ENCODE measurements around the gene MAMLD1. TPM values are rescaled to one million over a fixed set of nuclear protein-coding genes. Genes with fewer than 3 reads are reported as not detected.

The MAMLD1 gene
- total and polyA plus RNA-seq, 2 of the 8 experiments (the other 6 are each of a cell fraction or from before 2014, with no cell fraction given) = 0.09 to 0.26 TPM

DNA sequence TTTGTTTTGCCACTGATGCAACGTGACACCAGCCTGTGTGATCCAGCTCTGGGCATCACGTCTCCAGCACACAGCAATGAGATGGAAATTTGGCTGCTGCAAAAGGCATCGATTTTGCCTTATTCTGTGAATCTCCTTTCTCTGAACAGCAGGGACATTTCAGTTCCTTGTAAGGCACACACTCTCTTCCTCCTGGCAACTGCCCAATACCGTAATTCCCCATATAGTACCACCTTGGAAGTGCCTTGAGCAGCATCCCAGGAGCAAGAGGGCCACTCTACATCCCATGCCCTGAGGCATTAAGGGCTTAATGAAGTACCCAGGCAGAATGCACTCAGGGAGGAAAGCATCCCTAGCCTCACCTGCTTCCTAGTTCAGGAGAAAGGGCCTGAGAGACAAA, 10.5 kb upstream of the MAMLD1 start:
- H2AK5ac ChIP-seq (ENCODE audit: low read depth, low read length) = no peak overlapping the region
- POLR2A ChIA-PET (ENCODE audit: partially characterized antibody) = no interaction called here
- no peak overlapping the region for H2AFZ ChIP-seq (ENCODE audit: low read length)
- H3K23me2 ChIP-seq (ENCODE audit: low read depth, low read length) = no peaks in the 10 kb centered on the region
- H2BK20ac ChIP-seq (ENCODE audit: low read length) = no peak overlapping the region
- no peaks in the 10 kb centered on the region for H3K79me1 ChIP-seq (ENCODE audit: low read depth, low read length)
- H3K23ac ChIP-seq (ENCODE audit: insufficient read length) = no peak overlapping the region
- H3K9me3 ChIP-seq (ENCODE audit: insufficient read depth in 2 of 2, low read depth in 1 of 2, low read length in 1 of 2) = no peaks in the 10 kb centered on the region
- DNase-seq (ENCODE audit: low read depth in 1 of 2, low spot score in 2 of 2) (no peak), FAIRE-seq (no peak)
- H4K8ac ChIP-seq (ENCODE audit: extremely low read depth, insufficient read depth, low read length) = no peak overlapping the region
- no peak overlapping the region for H2BK15ac ChIP-seq (ENCODE audit: low read length)
- H3K18ac ChIP-seq (ENCODE audit: extremely low read depth, low read length) = no peak overlapping the region
- no peak overlapping the region for H2BK12ac ChIP-seq (ENCODE audit: low read depth, low read length)
- H3K9ac ChIP-seq (replicated peaks in 1 of 4; ENCODE audit: extremely low read depth in 1 of 4, low read depth in 3 of 4, low read length in 3 of 4) = no peak overlapping the region
- 79% methylated on average over 3 of the region's 4 CpGs; no CpG with 5 or more reads in 1 of the 2 experiments for WGBS, 2 experiments (ENCODE audit: extremely low coverage in 1 of 2, insufficient coverage in 1 of 2, insufficient read length in 1 of 2, insufficient replicate concordance in 2 of 2, low coverage in 1 of 2, low lambda C conversion rate in 2 of 2, missing lambda C conversion rate in 1 of 2)
- CTCF ChIA-PET (ENCODE audit: partially characterized antibody) = interaction anchor here (0.6 to 2.0 kb wide), 2 partner anchors 39 to 206 kb away, joined by 3 to 4 read pairs; no protein-coding TSS in a partner anchor
- no peak overlapping the region for H3K14ac ChIP-seq (ENCODE audit: insufficient read length)
- peaks cover 0 to 4% (median 3%) of the 10 kb centered on the region in 4 experiments; a peak in 3 of 7 replicates for H3K4me1 ChIP-seq (replicated peaks in 1 of 4; ENCODE audit: control insufficient read depth in 3 of 4, insufficient read depth in 4 of 4, low read length in 3 of 4)
- H3K4me2 ChIP-seq (ENCODE audit: insufficient read depth in 1 of 2, low read depth in 2 of 2, low read length in 2 of 2) = no peak overlapping the region
- H3K79me2 ChIP-seq (ENCODE audit: control insufficient read depth in 1 of 2, insufficient read depth in 2 of 2, low read length in 2 of 2) = no peaks in the 10 kb centered on the region
- no peaks in the 10 kb centered on the region for H3K36me3 ChIP-seq (ENCODE audit: control insufficient read depth in 2 of 4, insufficient read depth in 4 of 4, low read length in 3 of 4)
- H4K91ac ChIP-seq (replicated peaks; ENCODE audit: insufficient read length, low read length) = no peak overlapping the region
- H2BK5ac ChIP-seq (ENCODE audit: low read depth, low read length) = no peak overlapping the region
- H3K4ac ChIP-seq (replicated peaks; ENCODE audit: insufficient read length, low read depth, low read length) = no peak overlapping the region
- H2BK120ac ChIP-seq (replicated peaks; ENCODE audit: low read depth, low read length) = no peak overlapping the region
- no peak overlapping the region for H3K56ac ChIP-seq (replicated peaks; ENCODE audit: insufficient read length, low read depth, low read length)
- H4K20me1 ChIP-seq (replicated peaks in 1 of 2; ENCODE audit: control insufficient read depth in 1 of 2, insufficient read depth in 2 of 2, low read length in 2 of 2) = no peaks in the 10 kb centered on the region
- no peak overlapping the region for H3K4me3 ChIP-seq (ENCODE audit: extremely low read depth in 1 of 4, insufficient read depth in 2 of 4, low read depth in 3 of 4, low read length in 4 of 4)
- H3K27ac ChIP-seq (ENCODE audit: low read depth, low read length) = no peak overlapping the region
- no peaks in the 10 kb centered on the region; a peak in 2 of 7 replicates for H3K27me3 ChIP-seq (replicated peaks in 1 of 4; ENCODE audit: control insufficient read depth in 3 of 4, extremely low read depth in 1 of 4, insufficient read depth in 3 of 4, low read length in 3 of 4)
- no peak overlapping the region for H4K5ac ChIP-seq (ENCODE audit: insufficient read length, low read depth, low read length)
